Osteoblast (primary cell): ENCODE data around the gene ZNF385A. TPM values are rescaled to one million over a fixed set of nuclear protein-coding genes. Genes with fewer than 3 reads are reported as not detected.

ENCODE experiments used
- DNase-seq: peaks from one replicate; pipeline ENCODE4 v3.0.0; 2011; ENCODE audit warnings: low spot score, mixed read lengths; ENCODE audit not compliant: insufficient read length; ENCODE audit errors: missing footprints
- H2AFZ ChIP-seq: 2 replicates; pipeline ENCODE4 v1.6.0; 2011; ENCODE audit warnings: mild to moderate bottlenecking, low read length
- H3K27ac ChIP-seq: 2 replicates; pipeline ENCODE4 v1.5.1; 2011; ENCODE audit warnings: mild to moderate bottlenecking, low read depth, low read length, moderate library complexity
- H3K27me3 ChIP-seq: 2 replicates; pipeline ENCODE4 v1.6.0; 2012; ENCODE audit warnings: mild to moderate bottlenecking, control low read depth, inconsistent platforms, low read length, moderate library complexity; ENCODE audit not compliant: insufficient read depth
- H3K36me3 ChIP-seq: 2 replicates; pipeline ENCODE4 v1.5.1; 2011; ENCODE audit warnings: mild to moderate bottlenecking, low read length, control low read depth, moderate library complexity; ENCODE audit not compliant: insufficient read depth
- H3K4me1 ChIP-seq: 2 replicates; pipeline ENCODE4 v1.5.1; 2011; ENCODE audit warnings: mild to moderate bottlenecking, low read length, control low read depth, moderate library complexity; ENCODE audit not compliant: insufficient read depth
- H3K4me2 ChIP-seq: 2 replicates; pipeline ENCODE4 v1.6.0; 2011; ENCODE audit warnings: mild to moderate bottlenecking, low read length; ENCODE audit not compliant: insufficient read depth
- H3K4me3 ChIP-seq: fragments of 200-600 bp; sonication (generic); 3 replicates; pipeline ENCODE4 v1.5.1; 2012; ENCODE audit warnings: mild to moderate bottlenecking, low read length, inconsistent platforms; ENCODE audit not compliant: insufficient read depth
- H3K79me2 ChIP-seq: 2 replicates; pipeline ENCODE4 v1.6.0; 2012; ENCODE audit warnings: mild to moderate bottlenecking, low read length, control low read depth, inconsistent platforms; ENCODE audit not compliant: insufficient read depth
- H3K9me3 ChIP-seq: 2 replicates; pipeline ENCODE4 v1.5.1; 2011; ENCODE audit warnings: low read depth, low read length, control low read depth
- H4K20me1 ChIP-seq: 2 replicates; pipeline ENCODE4 v1.6.0; 2012; ENCODE audit warnings: mild to moderate bottlenecking, low read length, control low read depth; ENCODE audit not compliant: insufficient read depth
- total RNA-seq: library from RNA; depleted of rRNA; stranded (reverse); fragments of >200 nt; gene quantifications from 2 replicates; pipeline ENCODE4 v1.2.3, GENCODE V29; 2012
- TF ChIP-seq, protein P1 (sequence below): IDR thresholded peaks from 2 replicates; pipeline ENCODE4 v1.5.1; 2011; ENCODE audit warnings: mild to moderate bottlenecking, low read depth, low read length, moderate library complexity; ENCODE audit errors: extremely low read depth

The ZNF385A gene
- total RNA-seq, 1 donor = 0.72 TPM

DNA sequence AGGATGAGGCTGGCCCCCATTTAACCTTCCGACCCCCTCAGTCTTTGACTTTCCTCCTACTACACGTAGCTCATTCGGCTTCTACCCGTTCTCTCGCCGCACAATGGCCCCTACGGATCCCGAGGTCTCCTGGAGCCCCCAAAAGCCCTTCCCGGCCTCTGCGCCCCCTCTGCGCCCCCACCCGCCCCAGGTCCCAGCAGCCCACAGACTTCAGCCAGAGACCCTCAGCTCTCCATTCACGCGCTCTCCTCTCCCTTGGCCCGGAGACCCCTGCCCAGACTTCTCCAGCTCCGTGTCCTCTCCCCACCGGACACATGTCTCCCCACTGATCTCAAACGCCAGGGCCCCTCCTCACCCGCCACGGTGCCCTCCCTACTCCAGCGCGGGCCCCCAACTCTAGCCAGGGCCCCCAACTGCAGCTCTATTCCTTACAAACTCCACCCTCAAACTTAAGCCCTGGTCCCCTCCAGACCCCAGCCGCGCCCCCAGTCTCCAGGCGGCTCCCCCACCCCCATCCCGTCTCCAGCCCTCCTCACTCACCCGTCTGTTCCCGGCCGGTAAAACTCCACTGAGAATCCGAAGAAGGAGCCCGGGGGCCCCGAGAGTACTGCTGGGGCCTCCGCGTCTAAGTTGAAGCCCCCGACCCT lies 34.0 kb upstream of the ZNF385A start:
- H3K4me2 ChIP-seq = peak overlapping the region; percentile 85
- H3K27ac ChIP-seq = peak overlapping the region; percentile 90
- peak overlapping the region; percentile 80 for H3K4me3 ChIP-seq
- no peaks in the 10 kb centered on the region for H3K9me3 ChIP-seq
- peaks cover 6% of the 10 kb centered on the region for H3K36me3 ChIP-seq
- H3K27me3 ChIP-seq = no peaks in the 10 kb centered on the region
- TF ChIP-seq, protein P1, sequence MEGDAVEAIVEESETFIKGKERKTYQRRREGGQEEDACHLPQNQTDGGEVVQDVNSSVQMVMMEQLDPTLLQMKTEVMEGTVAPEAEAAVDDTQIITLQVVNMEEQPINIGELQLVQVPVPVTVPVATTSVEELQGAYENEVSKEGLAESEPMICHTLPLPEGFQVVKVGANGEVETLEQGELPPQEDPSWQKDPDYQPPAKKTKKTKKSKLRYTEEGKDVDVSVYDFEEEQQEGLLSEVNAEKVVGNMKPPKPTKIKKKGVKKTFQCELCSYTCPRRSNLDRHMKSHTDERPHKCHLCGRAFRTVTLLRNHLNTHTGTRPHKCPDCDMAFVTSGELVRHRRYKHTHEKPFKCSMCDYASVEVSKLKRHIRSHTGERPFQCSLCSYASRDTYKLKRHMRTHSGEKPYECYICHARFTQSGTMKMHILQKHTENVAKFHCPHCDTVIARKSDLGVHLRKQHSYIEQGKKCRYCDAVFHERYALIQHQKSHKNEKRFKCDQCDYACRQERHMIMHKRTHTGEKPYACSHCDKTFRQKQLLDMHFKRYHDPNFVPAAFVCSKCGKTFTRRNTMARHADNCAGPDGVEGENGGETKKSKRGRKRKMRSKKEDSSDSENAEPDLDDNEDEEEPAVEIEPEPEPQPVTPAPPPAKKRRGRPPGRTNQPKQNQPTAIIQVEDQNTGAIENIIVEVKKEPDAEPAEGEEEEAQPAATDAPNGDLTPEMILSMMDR = no peak
- DNase-seq = no peak
- peaks cover 76% of the 10 kb centered on the region for H3K4me1 ChIP-seq
- H3K79me2 ChIP-seq = peaks cover 64% of the 10 kb centered on the region
- no peak overlapping the region for H2AFZ ChIP-seq
- peaks cover 28% of the 10 kb centered on the region for H4K20me1 ChIP-seq

DNA sequence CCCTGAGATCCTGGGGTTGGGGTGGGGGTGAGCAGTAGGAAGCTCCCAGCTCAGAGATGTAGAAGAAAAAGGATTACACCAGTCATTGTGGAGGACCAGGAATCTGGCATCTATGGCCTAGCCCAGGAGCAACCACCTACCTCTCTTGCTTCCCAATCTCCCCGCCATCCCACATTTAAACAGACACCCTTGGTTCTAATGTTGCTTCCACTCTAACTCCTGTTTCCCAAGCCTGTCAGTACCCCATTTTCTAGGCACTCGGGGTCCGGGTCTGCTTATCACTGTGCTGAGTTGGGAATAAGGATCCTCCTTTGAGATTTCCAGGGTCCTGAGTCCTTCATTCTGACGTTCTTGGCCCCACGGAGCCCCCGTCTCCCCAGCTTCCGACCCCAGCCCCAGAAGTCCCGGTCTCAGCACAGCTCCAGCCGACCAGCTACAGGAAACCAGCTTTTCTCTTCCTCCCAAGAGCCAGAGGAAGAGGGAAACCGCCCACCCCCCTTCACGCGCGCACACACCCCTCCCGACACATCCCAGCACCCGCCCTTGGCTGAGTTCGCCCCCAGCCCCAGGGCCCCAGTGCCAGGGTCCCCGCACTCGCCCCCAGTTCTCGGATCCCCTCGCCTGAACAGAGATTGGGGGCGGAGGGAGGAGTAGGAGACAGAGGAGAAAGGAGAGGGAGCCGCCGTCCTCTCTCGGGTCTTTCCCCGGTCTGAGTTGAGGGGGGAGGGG lies 33.3 kb upstream of the ZNF385A start:
- Histone ChIP-seq H3K27me3 (no peaks in the 10 kb centered on the region), H3K4me2 (peak overlapping the region; percentile 85), H2AFZ (no peak overlapping the region), H3K4me3 (peak overlapping the region; percentile 80), H4K20me1 (peaks cover 34% of the 10 kb centered on the region), H3K4me1 (peaks cover 76% of the 10 kb centered on the region), H3K36me3 (peaks cover 6% of the 10 kb centered on the region), H3K79me2 (peaks cover 70% of the 10 kb centered on the region), H3K27ac (peak overlapping the region; percentile 90), H3K9me3 (no peaks in the 10 kb centered on the region)
- TF ChIP-seq, protein P1 = no peak
- no peak for DNase-seq

DNA sequence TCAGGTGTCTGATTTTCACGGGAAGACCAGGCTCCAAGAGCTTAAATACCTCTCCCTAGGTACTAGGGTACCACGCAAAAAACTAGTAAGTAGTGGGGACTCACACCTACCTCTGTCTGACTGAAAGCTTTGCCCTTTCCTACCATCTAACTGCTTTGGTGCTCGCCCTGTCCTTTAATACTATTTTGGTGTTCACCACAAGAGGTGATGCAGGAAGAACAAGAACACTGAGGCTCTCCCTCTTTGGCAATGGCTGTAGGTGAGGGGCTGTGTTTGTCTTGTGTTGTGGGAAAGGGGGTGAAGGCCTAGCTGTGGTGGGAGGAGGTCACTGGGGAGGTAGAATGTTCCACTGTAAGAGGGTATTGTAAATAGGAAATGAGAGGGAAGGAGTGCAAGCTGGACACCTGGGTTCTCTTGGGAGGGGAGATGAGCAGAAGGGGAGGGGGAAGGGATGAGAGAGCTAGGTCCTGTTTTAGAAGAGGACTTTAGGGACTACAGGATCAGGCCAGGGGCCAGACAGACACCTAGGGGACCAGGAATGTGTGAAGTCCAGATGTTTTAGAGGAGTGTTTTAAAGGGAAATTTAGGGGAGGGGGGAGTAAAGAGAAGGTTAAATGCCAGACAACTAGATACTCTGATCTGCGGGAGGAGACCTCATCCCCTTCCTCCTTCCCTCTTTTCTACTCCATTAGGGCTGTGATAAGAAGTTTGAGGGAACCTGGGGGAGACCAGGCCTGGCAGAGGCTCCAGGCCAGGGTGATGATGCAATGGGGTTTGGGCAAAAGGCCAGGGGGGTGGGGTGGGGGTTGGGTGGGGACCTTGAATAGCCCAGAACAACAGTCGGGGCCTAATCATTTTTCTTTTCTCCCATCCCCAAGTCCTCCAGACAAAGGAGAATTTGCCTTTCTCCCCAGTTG lies 32.4 kb upstream of the ZNF385A start:
- no peak for DNase-seq
- Histone ChIP-seq H3K9me3 (no peaks in the 10 kb centered on the region), H3K4me2 (peak overlapping the region; percentile 85), H3K79me2 (peaks cover 80% of the 10 kb centered on the region), H3K36me3 (peaks cover 6% of the 10 kb centered on the region), H4K20me1 (peaks cover 44% of the 10 kb centered on the region), H3K4me1 (peaks cover 76% of the 10 kb centered on the region), H3K27me3 (no peaks in the 10 kb centered on the region), H3K27ac (peak overlapping the region; percentile 90), H3K4me3 (peak overlapping the region; percentile 80), H2AFZ (no peak overlapping the region)
- TF ChIP-seq, protein P1 = no peak
